Dedifferentiated amniotic fluid mesenchymal stem cell (primary cell): Measurements from ENCODE around the gene ANG.

Experiments
- DNase-seq: peaks from one replicate; pipeline ENCODE4 v3.0.0-alpha.2; 2016; ENCODE audit errors: extremely low spot score

The ANG gene

DNA sequence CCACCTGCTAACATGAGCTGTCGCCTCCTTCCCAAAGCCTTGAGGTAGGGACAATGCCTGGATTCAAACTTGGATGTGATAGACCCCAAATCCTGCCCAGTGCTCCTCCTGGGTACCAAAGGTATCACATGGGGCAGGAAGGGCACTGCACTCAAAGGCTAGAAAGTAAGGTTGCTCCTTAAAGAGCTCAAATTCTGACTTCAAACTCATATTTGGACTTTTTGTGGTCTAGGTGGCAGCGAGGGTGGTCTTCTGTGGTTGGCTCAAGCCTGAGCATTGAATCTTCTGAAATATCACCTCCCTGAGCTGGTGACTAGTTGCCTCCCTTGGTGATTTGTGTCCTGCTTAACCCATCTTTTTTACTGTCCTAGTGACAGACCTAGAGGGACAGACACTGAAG is 12.5 kb upstream of the ANG start:
- no peak for DNase-seq

GRCh38 chr14:20679907-20680306 is 8.7 kb upstream of the ANG start:
- no peak for DNase-seq

- DNase-seq: no peak
Measured at GRCh38 chr14:20680363-20680762, 8.2 kb upstream of the ANG start.

DNA sequence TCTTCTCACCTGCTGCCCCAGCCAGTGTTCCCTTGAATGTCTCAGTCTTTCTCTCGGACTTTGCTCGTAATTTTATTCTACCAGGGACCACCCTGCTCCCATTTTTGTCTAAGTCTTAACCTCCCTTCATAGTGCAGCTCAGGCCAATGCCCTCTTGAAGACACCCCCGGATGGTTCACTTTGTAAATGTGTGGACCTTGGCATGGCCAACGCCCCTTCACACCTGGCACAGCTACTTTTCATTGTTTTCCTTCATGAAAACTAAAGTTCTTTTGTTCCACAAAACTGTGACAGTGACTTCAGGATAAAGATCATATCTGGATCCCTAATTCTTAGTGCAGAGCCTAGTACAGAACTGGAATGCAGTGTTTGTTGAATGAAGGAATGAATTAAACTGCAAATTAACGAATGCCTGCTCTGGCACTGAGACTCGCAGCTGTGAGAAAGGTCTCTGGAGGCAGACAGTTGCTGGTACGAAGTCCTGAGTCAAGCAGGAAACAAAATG is 7.7 kb upstream of the ANG start:
- DNase-seq: no peak

GRCh38 chr14:20681348-20682126 is 7.0 kb upstream of the ANG start:
- peak; percentile 92 for DNase-seq

DNA sequence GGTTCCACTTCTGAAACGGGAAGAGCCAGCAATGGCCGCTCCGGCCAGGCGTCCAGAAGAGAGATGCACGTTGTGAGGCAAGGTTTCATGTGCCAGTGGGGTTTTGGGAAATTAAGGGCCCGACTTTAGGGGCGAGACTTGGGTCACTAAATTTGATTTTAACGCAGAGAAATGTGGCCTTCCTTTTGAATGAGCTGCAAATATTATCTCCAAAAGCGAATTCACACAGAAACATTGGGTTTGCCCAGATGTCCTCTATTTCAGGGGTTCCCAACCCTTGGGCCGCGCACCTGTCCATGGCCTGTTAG is 6.5 kb upstream of the ANG start:
- DNase-seq: no peak

DNA sequence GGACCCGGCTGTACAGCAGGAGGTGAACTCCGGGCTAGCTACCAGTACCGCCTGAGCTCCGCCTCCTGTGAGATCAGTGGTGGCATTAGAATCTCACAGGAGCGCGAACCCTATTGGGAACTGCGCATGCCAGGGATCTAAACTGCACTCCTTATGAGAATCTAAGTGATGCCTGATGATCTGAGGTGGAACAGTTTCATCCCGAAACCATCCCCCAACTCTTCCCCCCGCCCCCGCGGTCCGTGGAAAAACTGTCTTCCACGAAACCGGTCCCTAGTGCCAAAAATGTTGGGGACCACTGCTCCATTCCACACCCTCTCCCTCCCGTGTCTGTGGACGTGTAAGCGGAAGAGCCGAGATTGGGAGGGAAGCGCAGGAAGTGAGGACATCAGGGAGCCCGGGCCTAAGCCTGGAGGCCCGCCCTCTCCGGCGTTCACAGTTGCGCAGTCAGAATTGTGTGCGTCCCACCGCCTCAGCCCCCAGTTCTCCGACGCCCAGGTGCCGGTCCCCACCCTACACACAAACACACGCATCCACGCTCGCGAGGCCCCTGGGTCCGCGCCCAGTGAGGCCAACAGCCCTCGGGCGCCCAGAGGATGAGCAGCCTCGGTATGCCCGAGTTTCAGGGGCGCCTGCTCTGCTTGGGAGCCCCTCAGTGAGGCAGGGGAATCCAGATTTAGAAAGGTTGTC is 6.0 kb upstream of the ANG start:
- peak; percentile 94 for DNase-seq

GRCh38 chr14:20683125-20683890 is 5.3 kb upstream of the ANG start:
- peak; percentile 95 for DNase-seq

DNA sequence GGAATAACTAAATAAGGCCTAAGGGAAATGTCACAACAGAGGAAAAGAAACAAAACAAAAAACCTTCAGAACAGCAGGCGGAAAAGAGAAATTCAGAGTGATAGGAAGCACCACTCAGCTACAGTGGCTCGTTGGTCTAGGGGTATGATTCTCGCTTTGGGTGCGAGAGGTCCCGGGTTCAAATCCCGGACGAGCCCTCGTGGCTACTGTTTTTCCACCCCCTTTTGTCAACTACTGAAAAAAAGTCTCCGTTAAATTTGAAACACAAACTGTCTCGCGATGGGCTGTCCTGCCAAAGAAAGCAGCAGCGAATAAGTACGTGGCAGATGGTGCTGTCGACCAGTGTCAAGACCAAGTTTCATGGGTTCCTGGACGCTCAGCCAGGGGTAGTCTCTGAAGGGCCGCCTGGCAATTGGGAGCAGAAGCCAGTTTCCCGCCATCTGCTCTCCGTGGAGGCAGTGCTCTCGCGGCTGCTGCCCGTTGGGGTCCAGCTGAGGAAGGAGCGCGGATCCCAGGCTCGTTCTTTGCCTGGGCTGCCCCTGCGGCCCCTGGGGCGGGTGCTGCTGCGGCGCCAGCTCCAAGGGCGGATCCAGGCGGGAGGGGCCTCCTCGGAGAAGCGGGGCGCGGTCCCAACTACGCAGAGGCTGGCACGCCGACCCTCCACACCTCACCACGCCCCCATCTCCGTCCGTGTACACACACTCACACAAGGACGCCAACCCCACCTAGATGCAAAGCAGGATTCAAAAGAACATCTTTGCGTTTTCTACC is 4.5 kb upstream of the ANG start, which contains the start of gene RNASE4:
Gene RNASE4 (plus strand): TSS at position 670 of the 771 bp plus-strand sequence. CDS start 14,812 bp downstream, outside the sequence.
- DNase-seq: peak; percentile 89

GRCh38 chr14:20684662-20685456 is 3.7 kb upstream of the ANG start:
- DNase-seq: peak; percentile 23

- no peak for DNase-seq
Measured at GRCh38 chr14:20686386-20687143, 2.0 kb upstream of the ANG start.

- DNase-seq: no peak
Measured at GRCh38 chr14:20687362-20688166, 1.0 kb upstream of the ANG start.

GRCh38 chr14:20690848-20691640 is 2.5 kb downstream of the ANG start:
- peak; percentile 67 for DNase-seq

DNA sequence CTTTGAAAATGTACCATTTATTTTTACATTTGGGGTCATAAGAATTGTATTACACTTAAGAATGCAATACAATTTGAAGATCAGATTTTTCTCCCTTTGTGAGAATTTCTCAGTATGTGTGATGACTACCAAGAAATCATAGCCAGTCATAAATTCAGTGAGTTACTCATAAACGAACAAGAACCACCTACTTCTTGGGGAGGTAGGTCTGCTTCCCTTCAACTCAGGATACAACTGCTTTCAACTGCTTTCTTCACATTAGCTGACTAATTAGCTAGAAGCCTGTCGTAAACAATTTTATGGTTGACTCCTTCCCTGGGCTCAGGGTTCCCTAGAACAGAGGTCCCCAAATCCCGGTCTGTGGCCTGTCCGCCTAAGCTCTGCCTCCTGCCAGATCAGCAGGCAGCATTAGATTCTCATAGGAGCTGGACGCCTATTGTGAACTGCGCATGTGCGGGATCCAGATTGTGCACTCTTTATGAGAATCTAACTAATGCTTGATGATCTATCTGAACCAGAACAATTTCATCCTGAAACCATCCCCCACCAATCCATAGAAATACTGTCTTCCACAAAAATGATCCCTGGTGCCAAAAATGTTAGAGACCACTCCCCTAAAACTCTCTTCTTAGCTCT is 3.7 kb downstream of the ANG start:
- no peak for DNase-seq

DNA sequence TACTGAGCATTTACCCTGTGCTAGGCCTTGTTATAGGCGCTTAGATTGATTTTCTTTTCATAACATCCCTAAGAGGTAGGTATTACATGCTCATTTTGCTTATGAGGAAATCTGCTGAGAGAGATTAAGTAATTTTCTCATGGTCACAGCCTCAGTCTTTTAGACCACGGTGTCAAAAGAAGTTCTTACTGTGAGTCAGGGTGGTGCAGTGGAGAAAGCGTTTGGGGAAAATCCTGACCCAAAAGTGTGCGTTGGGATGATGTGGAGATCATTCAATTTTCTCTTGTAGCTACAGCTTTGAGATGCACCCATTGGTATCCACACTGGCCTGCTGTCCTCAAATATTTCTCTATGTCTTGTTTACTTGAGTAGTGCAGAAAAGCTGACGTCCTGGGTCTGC is 8.2 kb downstream of the ANG start:
- DNase-seq: no peak

DNA sequence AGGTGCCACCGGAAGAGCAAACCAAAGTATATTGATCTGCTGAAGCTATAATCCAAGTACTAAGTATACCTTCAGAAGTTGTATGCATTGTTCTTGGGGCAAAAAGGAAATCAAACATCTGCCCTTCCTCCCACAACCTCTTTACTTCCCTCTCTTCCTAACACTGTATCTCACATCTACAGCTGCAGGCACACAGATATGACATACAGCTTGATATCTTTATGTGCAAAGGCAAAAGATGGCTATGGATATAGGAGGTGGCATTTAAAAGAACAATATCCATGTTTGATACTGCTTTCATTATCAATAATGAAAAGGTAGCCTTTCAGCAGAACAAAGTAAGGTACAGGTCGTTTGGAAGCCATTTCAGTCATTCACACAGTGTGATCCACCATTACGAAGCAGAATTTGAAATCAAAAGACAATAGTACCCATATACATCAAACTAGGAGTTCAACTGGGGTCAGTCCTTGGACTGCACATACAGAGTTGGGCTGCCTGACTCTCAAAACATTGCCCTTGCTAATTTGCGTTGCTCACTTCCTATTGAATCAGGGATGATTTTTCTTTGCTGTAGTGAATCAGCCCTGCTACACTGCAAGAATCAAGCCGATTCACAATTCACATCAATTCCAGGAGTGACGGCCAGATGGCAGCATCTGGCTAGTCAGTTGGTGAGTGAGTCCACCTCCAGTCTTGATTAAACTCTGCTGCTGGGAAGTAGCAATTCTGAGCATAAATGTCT is 8.9 kb downstream of the ANG start:
- peak; percentile 21 for DNase-seq

- DNase-seq: no peak
Measured at GRCh38 chr14:20698018-20698329, 9.4 kb downstream of the ANG start.
